T-helper 1 cell treated with Interleukin-12 subunit alpha and Interleukin-12 subunit beta and Interleukin-4 antibody, amounts not matched to agents 30 μg/mL and 1 μg/mL, for 36 hours (primary cell): ENCODE data around the gene CCDC188.

Experiments used
- H3K27ac Mint-ChIP-seq: one replicate; pipeline ENCODE4 v1.8.0; 2021; ENCODE audit warnings: mild to moderate bottlenecking, mixed read lengths
- H3K27me3 Mint-ChIP-seq: one replicate; pipeline ENCODE4 v1.8.0; 2021; ENCODE audit warnings: low read depth, mixed read lengths
- H3K36me3 Mint-ChIP-seq: one replicate; pipeline ENCODE4 v1.8.0; 2021; ENCODE audit warnings: low read depth, mixed read lengths
- H3K4me1 Mint-ChIP-seq: one replicate; pipeline ENCODE4 v1.8.0; 2021; ENCODE audit warnings: low read depth, mixed read lengths
- H3K4me3 Mint-ChIP-seq: one replicate; pipeline ENCODE4 v1.8.0; 2021; ENCODE audit warnings: mild to moderate bottlenecking, moderate library complexity, mixed read lengths
- H3K9me3 Mint-ChIP-seq: one replicate; pipeline ENCODE4 v1.8.0; 2021; ENCODE audit warnings: mixed read lengths

Gene CCDC188

GRCh38 chr22:20117633-20118299 lies 33.1 kb downstream of the CCDC188 start:
- Mint-ChIP-seq H3K27me3 (no peaks in the 10 kb centered on the region), H3K4me1 (peaks cover 21% of the 10 kb centered on the region), H3K9me3 (no peaks in the 10 kb centered on the region), H3K36me3 (peaks cover 26% of the 10 kb centered on the region), H3K4me3 (peak overlapping the region; percentile 88), H3K27ac (peak overlapping the region; percentile 86)

- H3K36me3 Mint-ChIP-seq = peaks cover 26% of the 10 kb centered on the region
- peak within 1 kb of the TSS; percentile 98 for H3K27ac Mint-ChIP-seq
- H3K4me1 Mint-ChIP-seq = peaks cover 18% of the 10 kb centered on the region
- no peaks in the 10 kb centered on the region for H3K27me3 Mint-ChIP-seq
- peak within 1 kb of the TSS; percentile 97 for H3K4me3 Mint-ChIP-seq
- no peaks in the 10 kb centered on the region for H3K9me3 Mint-ChIP-seq
Measured at GRCh38 chr22:20116951-20117632, 33.8 kb downstream of the CCDC188 start, which contains the start of gene TRMT2A. Gene TRMT2A, minus strand, starts transcription at chr22:20117226. Its CDS starts 320 bp downstream, at chr22:20116906.

GRCh38 chr22:20116376-20116950 lies 34.4 kb downstream of the CCDC188 start:
- Mint-ChIP-seq H3K36me3 (peaks cover 26% of the 10 kb centered on the region), H3K4me3 (peak overlapping the region; percentile 97), H3K4me1 (peaks cover 19% of the 10 kb centered on the region), H3K9me3 (no peaks in the 10 kb centered on the region), H3K27me3 (no peaks in the 10 kb centered on the region), H3K27ac (peak overlapping the region; percentile 98)

GRCh38 chr22:20115691-20116375 lies 35.0 kb downstream of the CCDC188 start, which contains the start of gene RANBP1:
Gene RANBP1, plus strand, starts transcription at chr22:20116104. Its CDS starts 81 bp downstream, at chr22:20116185.
- Mint-ChIP-seq H3K36me3 (peaks cover 26% of the 10 kb centered on the region), H3K4me1 (peaks cover 23% of the 10 kb centered on the region), H3K27me3 (no peaks in the 10 kb centered on the region), H3K27ac (peak within 1 kb of the TSS; percentile 98), H3K4me3 (peak within 1 kb of the TSS; percentile 97), H3K9me3 (no peaks in the 10 kb centered on the region)

- Mint-ChIP-seq H3K4me1 (peaks cover 21% of the 10 kb centered on the region), H3K36me3 (peaks cover 21% of the 10 kb centered on the region), H3K9me3 (no peaks in the 10 kb centered on the region)
Measured at GRCh38 chr22:20114506-20115475, 36.1 kb downstream of the CCDC188 start.

GRCh38 chr22:20113551-20114310 lies 37.1 kb downstream of the CCDC188 start:
- H3K4me1 Mint-ChIP-seq = peaks cover 16% of the 10 kb centered on the region

More at GRCh38 chr22:20114506-20115475, 36.1 kb downstream of the CCDC188 start:
- peak overlapping the region; percentile 78 for H3K4me3 Mint-ChIP-seq
- H3K27me3 Mint-ChIP-seq = no peaks in the 10 kb centered on the region
- H3K27ac Mint-ChIP-seq = peak overlapping the region; percentile 60

GRCh38 chr22:20112623-20113511 lies 38.0 kb downstream of the CCDC188 start:
- Mint-ChIP-seq H3K27ac (peak overlapping the region; percentile 9), H3K9me3 (no peaks in the 10 kb centered on the region), H3K36me3 (peaks cover 20% of the 10 kb centered on the region), H3K27me3 (no peaks in the 10 kb centered on the region), H3K4me3 (no peak overlapping the region), H3K4me1 (peaks cover 13% of the 10 kb centered on the region)

More at GRCh38 chr22:20113551-20114310, 37.1 kb downstream of the CCDC188 start:
- Mint-ChIP-seq H3K9me3 (no peaks in the 10 kb centered on the region), H3K4me3 (no peak overlapping the region), H3K27me3 (no peaks in the 10 kb centered on the region), H3K36me3 (peaks cover 18% of the 10 kb centered on the region), H3K27ac (peak overlapping the region; percentile 14)

GRCh38 chr22:20111689-20112622 lies 38.9 kb downstream of the CCDC188 start:
- no peak overlapping the region for H3K4me3 Mint-ChIP-seq
- H3K27ac Mint-ChIP-seq = no peak overlapping the region
- H3K4me1 Mint-ChIP-seq = peaks cover 13% of the 10 kb centered on the region
- no peaks in the 10 kb centered on the region for H3K27me3 Mint-ChIP-seq
- H3K9me3 Mint-ChIP-seq = no peaks in the 10 kb centered on the region
- peaks cover 27% of the 10 kb centered on the region for H3K36me3 Mint-ChIP-seq

GRCh38 chr22:20111045-20111688 lies 39.7 kb downstream of the CCDC188 start:
- no peak overlapping the region for H3K4me3 Mint-ChIP-seq
- H3K27me3 Mint-ChIP-seq = no peaks in the 10 kb centered on the region
- H3K27ac Mint-ChIP-seq = peak overlapping the region; percentile 55
- H3K36me3 Mint-ChIP-seq = peaks cover 26% of the 10 kb centered on the region
- H3K4me1 Mint-ChIP-seq = peaks cover 12% of the 10 kb centered on the region
- H3K9me3 Mint-ChIP-seq = no peaks in the 10 kb centered on the region

GRCh38 chr22:20110359-20110985 lies 40.4 kb downstream of the CCDC188 start:
- H3K4me1 Mint-ChIP-seq = peaks cover 12% of the 10 kb centered on the region
- peaks cover 26% of the 10 kb centered on the region for H3K36me3 Mint-ChIP-seq
- no peaks in the 10 kb centered on the region for H3K9me3 Mint-ChIP-seq
- peak overlapping the region; percentile 41 for H3K27ac Mint-ChIP-seq
- no peaks in the 10 kb centered on the region for H3K27me3 Mint-ChIP-seq
- H3K4me3 Mint-ChIP-seq = no peak overlapping the region
